Esophagus squamous epithelium (tissue), 5 donors: Measurements from ENCODE around the gene DPYSL4. TPM values are rescaled to one million over a fixed set of nuclear protein-coding genes. Genes with fewer than 3 reads are reported as not detected.

Experiments used
- DNase-seq: peaks from one replicate; lab custom pipeline; 2025; lab: John Stamatoyannopoulos, UW
- H3K27ac ChIP-seq, 4 donors: fragments of 200-600 bp; sonication (generic); one replicate each; pipeline ENCODE4 v1.5.1; 2016 to 2019; ENCODE audit warnings: mild to moderate bottlenecking in 1 of 4
- H3K27me3 ChIP-seq, 4 donors: fragments of 200-600 bp; sonication (generic); 1 replicate in 3 of 4; 2 replicates in 1 of 4; pipeline versions ENCODE4 v1.5.1 to v1.6.0; 2017 to 2021; ENCODE audit warnings: antibody characterized with exemption in 1 of 4
- H3K36me3 ChIP-seq, 3 donors: fragments of 200-600 bp; sonication (generic); one replicate each; pipeline ENCODE4 v1.5.1; 2016 to 2019
- H3K4me1 ChIP-seq, 3 donors: fragments of 200-600 bp; sonication (generic); one replicate each; pipeline ENCODE4 v1.5.1; 2017 to 2019
- H3K4me3 ChIP-seq, 4 donors: fragments of 200-600 bp; sonication (generic); 1 replicate in 3 of 4; 2 replicates in 1 of 4; pipeline ENCODE4 v1.5.1; 2016 to 2019; ENCODE audit warnings: mild to moderate bottlenecking in 2 of 4, moderate library complexity in 1 of 4
- H3K9me3 ChIP-seq, 3 donors: fragments of 200-600 bp; sonication (generic); one replicate each; pipeline ENCODE4 v1.5.1; 2016 to 2019
- POLR2A ChIP-seq, 4 donors: fragments of 450-650 bp; IDR thresholded peaks; one replicate each; pipeline ENCODE4 v1.6.1; 2017; ENCODE audit warnings: antibody characterized with exemption in 4 of 4, mild to moderate bottlenecking in 4 of 4, moderate library complexity in 3 of 4
- WGBS, 2 donors: methylation state at CpG; one replicate each; pipeline ENCODE4 v1.1.5; 2018; 5-methylcytosine and 5-hydroxymethylcytosine counted together
- intact Hi-C: fragments of 100-400 bp; cut with DNase I; formaldehyde crosslinking; loops from one replicate; pipeline ENCODE4 v1.15.0; 2022
- total RNA-seq, 4 donors: library from RNA; depleted of rRNA; stranded (reverse); fragments of >200 nt; gene quantifications; one replicate each; pipeline ENCODE4 v1.1.0, GENCODE V29; 2016
- TF ChIP-seq, protein P1 (sequence below), 6 experiments: fragments of 450-650 bp in 4 of 6; fragments of 200-600 bp in 2 of 6; sonication (generic) in 2 of 6; IDR thresholded peaks; one replicate each; pipeline ENCODE4 v1.5.1; 2016 to 2019; ENCODE audit warnings: antibody characterized with exemption in 6 of 6, mild to moderate bottlenecking in 4 of 6, moderate library complexity in 4 of 6
- donor health status: DM: yes; HTN: yes; CAD: no.

DPYSL4 gene
- total RNA-seq, 4 donors from 2014 or later, result 0.95 to 1.6 TPM; not detected in 2

DNA sequence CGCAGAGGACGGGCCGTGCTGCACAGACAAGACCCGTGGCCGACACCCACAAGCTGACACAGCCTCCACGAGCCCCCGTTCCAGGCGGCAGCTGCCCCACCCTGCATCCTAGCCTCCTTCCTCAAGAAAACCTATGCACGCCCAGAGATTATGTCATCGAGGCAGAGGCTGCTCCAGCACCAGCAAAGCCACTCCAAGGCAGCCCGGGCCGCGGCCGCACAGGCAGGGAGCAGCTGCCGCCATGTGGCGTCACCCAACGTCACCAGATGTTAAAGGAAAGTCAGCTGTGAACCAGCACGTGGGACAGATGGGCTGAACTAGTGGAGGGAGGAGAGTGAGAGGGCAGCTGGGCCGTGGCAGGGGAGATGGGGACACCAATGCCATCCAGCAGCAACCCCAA lies 61.2 kb downstream of the DPYSL4 start:
- no peak for DNase-seq
- TF ChIP-seq, protein P1, sequence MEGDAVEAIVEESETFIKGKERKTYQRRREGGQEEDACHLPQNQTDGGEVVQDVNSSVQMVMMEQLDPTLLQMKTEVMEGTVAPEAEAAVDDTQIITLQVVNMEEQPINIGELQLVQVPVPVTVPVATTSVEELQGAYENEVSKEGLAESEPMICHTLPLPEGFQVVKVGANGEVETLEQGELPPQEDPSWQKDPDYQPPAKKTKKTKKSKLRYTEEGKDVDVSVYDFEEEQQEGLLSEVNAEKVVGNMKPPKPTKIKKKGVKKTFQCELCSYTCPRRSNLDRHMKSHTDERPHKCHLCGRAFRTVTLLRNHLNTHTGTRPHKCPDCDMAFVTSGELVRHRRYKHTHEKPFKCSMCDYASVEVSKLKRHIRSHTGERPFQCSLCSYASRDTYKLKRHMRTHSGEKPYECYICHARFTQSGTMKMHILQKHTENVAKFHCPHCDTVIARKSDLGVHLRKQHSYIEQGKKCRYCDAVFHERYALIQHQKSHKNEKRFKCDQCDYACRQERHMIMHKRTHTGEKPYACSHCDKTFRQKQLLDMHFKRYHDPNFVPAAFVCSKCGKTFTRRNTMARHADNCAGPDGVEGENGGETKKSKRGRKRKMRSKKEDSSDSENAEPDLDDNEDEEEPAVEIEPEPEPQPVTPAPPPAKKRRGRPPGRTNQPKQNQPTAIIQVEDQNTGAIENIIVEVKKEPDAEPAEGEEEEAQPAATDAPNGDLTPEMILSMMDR (IDR thresholded peaks at IDR 0.05), result no peak
- no peak for TF ChIP-seq POLR2A (IDR thresholded peaks at IDR 0.05)
- Histone ChIP-seq H3K27me3 (no peaks in the 10 kb centered on the region), H3K9me3 (no peaks in the 10 kb centered on the region), H3K27ac (no peak overlapping the region), H3K4me3 (no peak overlapping the region), H3K4me1 (peaks cover 0 to 7% (median 0%) of the 10 kb centered on the region in 3 donors), H3K36me3 (no peaks in the 10 kb centered on the region)
- intact Hi-C loops, result no loop called here
- 43 to 54% methylated on average over 2 to 4 of the region's 19 CpGs for WGBS, 2 donors

DNA sequence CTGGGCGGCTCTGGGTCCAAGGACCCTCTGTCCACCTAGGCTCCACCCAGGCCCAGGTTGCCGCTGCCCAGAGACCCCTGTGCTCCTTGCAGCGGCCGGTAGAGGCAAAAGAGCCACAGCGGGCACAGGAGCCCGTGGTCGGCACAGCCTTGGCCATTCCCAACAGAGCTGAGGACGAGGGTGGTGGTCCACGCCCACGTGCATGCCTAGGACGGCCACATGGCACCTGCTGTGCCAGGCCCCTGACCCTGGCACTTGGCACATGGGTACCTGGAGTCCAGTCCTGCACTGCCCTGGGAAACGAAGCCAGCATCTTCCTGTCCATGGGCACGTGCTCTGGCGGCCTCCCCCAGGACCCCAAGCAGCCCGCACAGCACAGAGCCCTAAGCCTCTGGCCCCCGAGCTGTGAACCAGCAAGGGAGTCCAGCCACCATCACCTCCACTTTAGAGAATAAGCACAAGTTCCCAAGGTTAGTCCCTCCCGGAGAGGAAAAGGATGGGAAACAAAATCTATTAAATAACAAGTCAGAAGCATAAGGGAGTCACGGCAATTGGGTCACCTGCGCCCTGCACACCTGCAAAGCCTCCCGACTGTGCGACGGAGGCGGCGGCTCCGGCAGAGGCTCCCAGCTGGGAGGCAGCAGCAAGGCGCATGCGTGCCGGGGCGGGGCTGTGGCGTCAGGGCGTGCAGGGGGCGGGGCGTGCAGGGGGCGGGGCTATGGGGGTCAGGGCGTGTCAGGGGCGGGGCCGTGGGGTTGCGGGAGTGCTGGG lies 61.9 kb downstream of the DPYSL4 start:
- no peaks in the 10 kb centered on the region for H3K27me3 ChIP-seq
- 47 to 95% methylated on average over 4 to 16 of the region's 38 CpGs for WGBS, 2 donors
- H3K27ac ChIP-seq, result no peak overlapping the region
- peaks cover 0 to 7% (median 0%) of the 10 kb centered on the region in 3 donors for H3K4me1 ChIP-seq
- H3K36me3 ChIP-seq, result no peaks in the 10 kb centered on the region
- no peaks in the 10 kb centered on the region for H3K9me3 ChIP-seq
- no peak for TF ChIP-seq POLR2A (IDR thresholded peaks at IDR 0.05)
- peak overlapping the region in 1 of 4 donors; percentile 5 for H3K4me3 ChIP-seq
- DNase-seq, result no peak
- intact Hi-C loops, result no loop called here

DNA sequence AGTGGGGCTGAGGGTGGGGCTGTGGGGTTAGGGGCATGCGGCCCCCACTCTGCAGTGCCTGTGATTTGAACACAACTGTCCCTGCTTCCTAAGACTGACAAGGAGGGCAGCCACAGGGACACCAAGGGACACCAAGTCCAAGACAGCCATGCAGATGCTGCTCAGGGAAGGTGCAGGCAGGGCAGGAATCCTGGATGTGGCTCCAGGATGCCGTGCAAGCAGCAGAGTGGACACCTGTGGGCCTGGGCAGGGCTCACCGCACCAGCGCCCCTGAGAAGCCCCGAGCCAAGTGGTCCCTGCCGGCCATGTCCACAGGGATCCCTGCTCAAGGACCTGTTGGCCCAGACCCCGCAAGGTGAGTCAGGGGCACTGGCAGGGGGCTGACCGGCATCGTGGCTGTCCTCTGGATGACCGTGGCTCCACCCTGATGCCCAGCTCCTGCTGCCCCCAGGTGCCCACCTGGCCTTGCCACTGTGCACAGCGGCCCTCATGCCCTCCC lies 62.5 kb downstream of the DPYSL4 start:
- no peaks in the 10 kb centered on the region for H3K27me3 ChIP-seq
- no peak for DNase-seq

DNA sequence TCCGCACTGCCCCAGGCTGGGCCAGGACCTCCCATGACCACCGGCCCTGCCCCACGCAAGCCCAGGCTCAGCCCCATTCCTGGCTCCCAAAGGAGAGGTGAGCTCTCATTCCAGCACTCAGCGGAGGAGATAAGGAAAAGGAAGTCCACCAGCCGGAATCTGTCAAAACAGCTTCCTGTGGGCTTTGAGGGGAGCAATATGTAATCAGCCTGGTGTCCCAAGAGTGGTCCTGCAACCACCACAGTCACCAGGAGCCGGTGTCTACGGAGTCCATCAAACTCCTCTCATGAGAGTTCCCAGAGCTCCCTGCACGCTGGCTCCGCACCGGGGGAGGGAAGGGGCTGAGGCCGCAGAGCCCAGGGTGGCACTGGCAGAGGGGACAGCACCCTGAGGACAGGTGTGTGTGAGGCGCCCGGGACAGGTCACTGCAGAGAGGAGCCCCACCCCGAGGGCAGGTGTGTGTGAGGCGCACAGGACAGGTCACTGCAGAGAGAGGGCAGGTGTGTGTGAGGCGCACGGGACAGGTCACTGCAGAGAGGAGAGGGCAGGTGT lies 63.2 kb downstream of the DPYSL4 start:
- H3K27me3 ChIP-seq, result no peaks in the 10 kb centered on the region
- H3K36me3 ChIP-seq, result no peaks in the 10 kb centered on the region
- no peak overlapping the region for H3K4me3 ChIP-seq
- H3K9me3 ChIP-seq, result no peaks in the 10 kb centered on the region
- TF ChIP-seq, protein P1 (IDR thresholded peaks at IDR 0.05), result no peak
- TF ChIP-seq POLR2A (IDR thresholded peaks at IDR 0.05), result no peak
- no peak for DNase-seq
- 60 to 69% methylated on average over 1 to 6 of the region's 17 CpGs for WGBS, 2 donors
- intact Hi-C loops, result no loop called here
- H3K4me1 ChIP-seq, result peaks cover 0 to 7% (median 0%) of the 10 kb centered on the region in 3 donors
- no peak overlapping the region for H3K27ac ChIP-seq

More for the DNA sequence above, 62.5 kb downstream of the DPYSL4 start:
- intact Hi-C loops, result no loop called here
- Histone ChIP-seq H3K4me1 (peaks cover 0 to 7% (median 0%) of the 10 kb centered on the region in 3 donors), H3K9me3 (no peaks in the 10 kb centered on the region), H3K27ac (no peak overlapping the region), H3K4me3 (no peak overlapping the region), H3K36me3 (no peaks in the 10 kb centered on the region)
- 87% methylated on average over 3 of the region's 11 CpGs; no CpG with 5 or more reads in 1 of the 2 donors for WGBS, 2 donors
- TF ChIP-seq, protein P1 (IDR thresholded peaks at IDR 0.05), result no peak
- no peak for TF ChIP-seq POLR2A (IDR thresholded peaks at IDR 0.05)

DNA sequence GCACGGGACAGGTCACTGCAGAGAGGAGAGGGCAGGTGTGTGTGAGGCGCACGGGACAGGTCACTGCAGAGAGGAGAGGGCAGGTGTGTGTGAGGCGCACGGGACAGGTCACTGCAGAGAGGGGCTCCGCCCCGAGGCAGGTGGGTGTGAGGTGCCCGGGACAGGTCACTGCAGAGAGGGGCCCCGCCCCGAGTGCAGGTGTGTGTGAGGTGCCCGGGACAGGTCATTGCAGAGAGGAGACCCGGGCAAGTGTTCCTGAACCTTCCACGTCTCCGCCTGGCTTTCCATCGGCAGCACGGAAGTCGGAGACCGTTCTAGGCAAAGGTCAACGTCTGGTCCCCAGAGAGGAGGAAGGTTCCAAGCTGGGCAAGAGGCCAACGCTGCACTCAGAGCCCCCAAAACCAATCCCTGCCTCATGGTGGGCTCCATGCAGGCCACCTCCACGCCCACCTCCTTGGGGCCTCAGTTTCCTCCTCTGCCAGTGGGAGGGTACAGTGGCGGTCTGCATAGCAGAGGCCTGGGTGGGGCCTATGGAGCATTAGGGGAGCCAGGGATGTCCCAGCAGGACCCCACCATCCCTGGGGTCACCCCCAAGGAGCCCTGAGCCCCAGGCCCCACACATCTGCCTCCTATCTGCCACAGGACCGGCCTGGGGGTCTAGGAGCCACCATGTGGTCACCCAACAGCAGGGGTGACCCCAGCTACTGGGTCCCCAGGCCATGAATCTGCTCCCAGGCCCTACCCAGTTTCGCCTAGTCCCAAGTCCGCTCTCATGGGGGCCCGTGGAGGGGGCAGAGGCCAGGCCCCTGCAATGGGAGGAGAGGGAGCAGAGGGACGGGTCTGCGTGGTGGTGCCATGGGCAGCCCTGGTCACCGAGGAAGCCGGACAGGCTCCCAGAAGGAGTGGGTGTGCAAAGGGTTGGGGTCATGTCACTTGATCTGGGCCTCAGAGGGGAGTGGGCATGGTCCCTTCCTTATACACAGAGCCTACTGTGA lies 64.0 kb downstream of the DPYSL4 start:
- no peaks in the 10 kb centered on the region for H3K36me3 ChIP-seq
- DNase-seq, result no peak
- no peaks in the 10 kb centered on the region for H3K27me3 ChIP-seq
- no peaks in the 10 kb centered on the region for H3K9me3 ChIP-seq
- intact Hi-C loops, result no loop called here
- whole genome bisulfite sequencing, 2 donors, result 66 to 100% methylated on average over 2 to 14 of the region's 30 CpGs
- TF ChIP-seq, protein P1 (IDR thresholded peaks at IDR 0.05), result no peak
- TF ChIP-seq POLR2A (IDR thresholded peaks at IDR 0.05), result no peak
- H3K4me1 ChIP-seq, result peaks cover 0 to 7% (median 0%) of the 10 kb centered on the region in 3 donors
- H3K4me3 ChIP-seq, result no peak overlapping the region
- no peak overlapping the region for H3K27ac ChIP-seq
